Urinary bladder (tissue), 4 donors: ENCODE measurements around the gene SLC39A5. TPM values are rescaled to one million over a fixed set of nuclear protein-coding genes. Genes with fewer than 3 reads are reported as not detected.

Experiments used
- DNase-seq: peaks from one replicate; pipeline ENCODE4 v3.0.0-alpha.2; 2015; ENCODE audit errors: extremely low spot score
- H3K27ac ChIP-seq: one replicate; pipeline ENCODE4 v1.5.1; 2013; ENCODE audit warnings: low read depth, mild to moderate bottlenecking, moderate library complexity
- H3K36me3 ChIP-seq: one replicate; pipeline ENCODE4 v1.6.1; 2013; ENCODE audit warnings: mild to moderate bottlenecking, moderate library complexity; ENCODE audit not compliant: insufficient read depth
- H3K4me1 ChIP-seq: one replicate; pipeline ENCODE4 v1.6.1; 2013; ENCODE audit warnings: mild to moderate bottlenecking, moderate library complexity; ENCODE audit not compliant: insufficient read depth
- H3K4me3 ChIP-seq: one replicate; pipeline ENCODE4 v1.5.1; 2013; ENCODE audit warnings: low read depth, low read length
- WGBS: extraction: QIAGEN DNeasy Blood & Tissue Kit; methylation state at CpG from one replicate; pipeline ENCODE4 v1.1.7; 2013; 5-methylcytosine and 5-hydroxymethylcytosine counted together
- polyA plus RNA-seq: library from polyadenylated mRNA; stranded (reverse); fragments of 200-250 nt; gene quantifications from one replicate; pipeline ENCODE4 v1.2.3, GENCODE V29; 2013
- total RNA-seq: library from RNA; depleted of rRNA; stranded (reverse); fragments of >200 nt; gene quantifications from one replicate; pipeline ENCODE4 v1.2.3, GENCODE V29; 2014
- donor health status: healthy with polysubstance abuse.
- donor health status: healthy.

The SLC39A5 gene
- total and polyA plus RNA-seq, 2 donors = 0.30 TPM; not detected in 1

DNA sequence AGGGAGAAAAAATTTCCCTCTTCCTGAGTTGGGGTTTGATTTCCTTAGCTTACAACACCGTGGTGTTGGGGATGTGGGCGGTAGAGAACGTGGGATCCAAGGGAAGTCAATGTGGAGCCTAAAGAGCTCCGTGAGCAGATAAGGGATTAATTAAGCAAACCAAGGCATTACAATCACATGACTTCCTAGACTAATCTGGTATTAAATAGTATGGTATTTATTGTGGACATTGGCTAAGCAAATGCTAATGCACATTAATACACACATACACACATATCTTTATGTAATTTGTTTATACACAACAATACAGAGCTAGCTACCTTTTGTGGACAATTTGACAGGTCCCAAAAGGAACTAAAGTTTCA is 7.3 kb upstream of the SLC39A5 start:
- Histone ChIP-seq H3K4me3 (peak overlapping the region; percentile 66), H3K27ac (peak overlapping the region; percentile 96), H3K4me1 (no peaks in the 10 kb centered on the region), H3K36me3 (no peaks in the 10 kb centered on the region)
- DNase-seq = no peak
- WGBS = 7% methylated on average over 4 of the region's 4 CpGs

DNA sequence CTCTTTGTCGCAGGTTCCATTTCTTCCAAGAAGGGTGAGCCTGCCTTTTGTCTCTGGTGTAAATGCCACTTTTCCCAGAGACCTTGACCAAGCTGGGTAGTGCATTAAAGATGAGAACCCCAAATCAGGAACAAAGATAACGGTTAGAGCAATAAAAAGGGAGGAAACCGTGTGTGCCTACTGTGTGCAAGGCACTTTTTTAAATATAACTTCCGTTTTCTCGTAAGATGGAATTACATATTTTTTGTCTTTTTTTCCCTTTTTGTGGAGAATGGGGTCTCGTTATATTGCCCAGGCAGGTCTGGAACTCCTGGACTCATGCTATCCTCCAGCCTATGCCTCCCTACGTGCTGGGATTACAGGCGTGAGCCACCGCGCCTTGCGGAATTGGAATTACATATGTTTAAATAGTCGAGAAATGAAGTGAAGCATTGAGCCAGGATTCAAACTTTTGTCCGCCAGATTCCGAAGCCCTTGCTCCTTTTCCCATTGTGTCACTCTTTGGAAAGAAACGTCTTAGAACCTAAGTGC is 6.2 kb upstream of the SLC39A5 start:
- Histone ChIP-seq H3K36me3 (no peaks in the 10 kb centered on the region), H3K4me3 (no peak overlapping the region), H3K27ac (no peak overlapping the region), H3K4me1 (no peaks in the 10 kb centered on the region)
- no peak for DNase-seq
- WGBS = 16% methylated on average over 15 of the region's 15 CpGs

DNA sequence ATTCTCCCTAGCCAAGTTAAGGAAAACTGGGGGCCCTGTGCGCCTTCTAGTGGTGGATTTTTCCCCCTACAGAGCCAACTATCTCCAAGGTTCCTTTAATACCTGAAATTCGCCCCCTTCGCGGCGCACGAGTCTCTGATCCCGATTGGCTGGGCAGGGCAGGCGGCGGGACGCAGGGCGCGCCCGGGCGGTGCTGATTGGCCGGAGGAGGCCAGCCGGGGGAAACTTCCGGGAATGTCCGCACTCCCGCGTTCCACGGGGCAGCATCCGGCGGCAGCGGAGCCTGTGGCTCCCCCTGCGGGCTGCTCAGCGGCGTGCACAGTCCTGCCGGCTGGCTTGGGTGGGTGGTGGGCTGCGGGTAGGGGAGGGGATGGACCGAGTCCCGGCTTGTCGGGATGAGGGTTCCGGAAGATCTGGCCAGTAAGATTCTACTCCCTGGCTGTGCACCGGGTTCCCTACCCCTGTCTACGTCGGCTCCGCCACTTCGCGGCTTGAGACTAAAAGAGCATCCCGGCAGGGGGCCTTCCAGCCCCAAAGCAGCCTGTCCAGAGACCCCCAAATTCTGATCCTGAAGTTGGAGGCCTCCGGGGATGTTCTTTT is 5.6 kb upstream of the SLC39A5 start, which contains the start of gene NABP2:
NABP2 (plus strand) TSS at position 241 of the 600 bp plus-strand sequence. CDS start 515 bp downstream, outside the sequence.
- WGBS = under 1% methylated on average over 41 of the region's 41 CpGs
- Histone ChIP-seq H3K4me1 (no peaks in the 10 kb centered on the region), H3K36me3 (no peaks in the 10 kb centered on the region)

DNA sequence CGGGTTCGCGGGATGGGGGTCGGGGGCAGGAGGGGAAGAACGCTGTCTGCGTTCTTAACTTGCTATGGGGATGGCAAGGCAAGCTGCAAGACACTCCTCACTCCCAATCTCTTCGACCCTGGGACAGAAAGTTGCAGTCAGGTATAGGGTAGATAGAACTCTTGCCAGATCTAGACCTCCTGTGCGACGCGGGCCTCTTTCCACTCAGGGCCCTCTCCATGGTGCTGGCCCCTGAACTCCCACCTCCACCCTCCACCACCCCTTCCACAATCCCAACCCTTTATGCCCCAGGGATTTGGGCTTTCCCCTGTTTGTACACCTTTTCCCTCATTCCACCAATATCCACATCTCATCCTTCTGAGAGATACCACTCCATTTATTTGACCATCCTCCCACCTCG is 4.9 kb upstream of the SLC39A5 start:
- no peak overlapping the region for H3K27ac ChIP-seq
- peak overlapping the region; percentile 46 for H3K4me3 ChIP-seq
- DNase-seq = no peak
- no peaks in the 10 kb centered on the region for H3K36me3 ChIP-seq
- WGBS = 69% methylated on average over 11 of the region's 11 CpGs
- no peaks in the 10 kb centered on the region for H3K4me1 ChIP-seq

More for the DNA sequence above, 5.6 kb upstream of the SLC39A5 start, which contains the start of gene NABP2:
- Histone ChIP-seq H3K27ac (peak within 1 kb of the TSS; percentile 44), H3K4me3 (peak within 1 kb of the TSS; percentile 46)
- peak; percentile 95 for DNase-seq

DNA sequence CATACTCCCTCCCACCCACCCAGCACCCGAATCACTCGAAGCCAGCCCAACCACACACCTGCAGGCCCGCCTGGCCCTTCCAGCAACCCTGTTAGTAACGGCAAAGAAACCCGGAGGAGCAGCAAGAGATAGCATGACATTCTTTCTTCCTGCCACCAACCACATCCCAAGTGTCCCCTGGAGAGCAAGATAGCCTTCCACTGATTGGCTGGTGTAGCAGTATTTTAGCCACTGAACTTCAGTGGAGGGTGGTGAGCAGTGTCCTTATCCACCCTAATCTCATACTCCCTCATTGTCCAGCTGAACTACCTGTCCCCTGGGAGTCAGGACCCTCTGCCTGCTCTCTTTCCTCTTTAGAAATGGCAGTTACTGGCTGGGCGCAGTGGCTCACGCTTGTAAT is 769 bp upstream of the SLC39A5 start:
- Histone ChIP-seq H3K4me3 (no peak overlapping the region), H3K27ac (no peak overlapping the region), H3K36me3 (no peaks in the 10 kb centered on the region), H3K4me1 (no peaks in the 10 kb centered on the region)
- WGBS = 88% methylated on average over 7 of the region's 7 CpGs
- DNase-seq = no peak

DNA sequence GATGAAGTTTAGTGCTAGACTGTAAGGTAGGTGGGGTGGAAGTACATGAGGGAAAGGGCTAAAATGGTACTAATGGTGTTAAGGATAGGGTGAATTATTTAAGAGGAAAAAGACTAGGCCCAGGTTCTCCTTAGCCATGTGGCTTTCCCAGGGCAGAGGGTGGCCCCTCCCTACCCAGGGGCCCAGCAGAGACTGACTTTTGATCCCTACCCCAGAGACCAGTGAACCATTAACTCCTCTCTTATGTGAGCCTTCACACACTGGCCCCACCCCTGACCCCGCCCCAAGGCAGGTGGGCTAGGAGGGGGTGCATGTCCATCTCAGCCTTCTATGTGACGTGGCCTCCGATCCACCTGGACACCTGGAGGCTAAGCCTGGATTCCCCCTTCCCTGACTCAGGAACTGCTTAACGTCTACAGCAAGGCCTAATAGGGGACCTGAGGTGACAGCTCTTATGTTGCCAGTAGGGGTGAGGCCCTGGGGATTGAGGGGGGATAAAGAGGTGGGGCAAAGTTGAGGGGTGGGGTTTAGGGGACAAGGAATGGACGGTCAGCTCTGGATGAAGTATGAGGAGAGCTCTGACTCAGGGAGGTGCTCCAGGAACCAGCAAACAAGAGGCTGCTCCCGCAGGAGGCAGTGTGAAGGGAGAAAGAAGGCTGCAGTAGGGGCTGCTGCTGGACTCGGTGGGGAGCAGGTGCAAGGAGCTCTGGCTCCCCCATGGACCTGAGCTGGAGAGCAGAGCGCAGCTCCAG is 757 bp downstream of the SLC39A5 start:
- Histone ChIP-seq H3K4me3 (no peak overlapping the region), H3K4me1 (no peaks in the 10 kb centered on the region), H3K27ac (no peak overlapping the region), H3K36me3 (no peaks in the 10 kb centered on the region)
- 66% methylated on average over 8 of the region's 8 CpGs for WGBS
- no peak for DNase-seq

DNA sequence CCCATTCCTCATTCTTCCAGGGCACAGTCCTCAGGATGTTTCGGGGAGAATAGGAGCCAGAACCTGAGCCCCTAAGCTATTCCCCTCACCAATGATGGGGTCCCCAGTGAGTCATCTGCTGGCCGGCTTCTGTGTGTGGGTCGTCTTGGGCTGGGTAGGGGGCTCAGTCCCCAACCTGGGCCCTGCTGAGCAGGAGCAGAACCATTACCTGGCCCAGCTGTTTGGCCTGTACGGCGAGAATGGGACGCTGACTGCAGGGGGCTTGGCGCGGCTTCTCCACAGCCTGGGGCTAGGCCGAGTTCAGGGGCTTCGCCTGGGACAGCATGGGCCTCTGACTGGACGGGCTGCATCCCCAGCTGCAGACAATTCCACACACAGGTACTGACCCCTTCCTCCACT is 1.3 kb downstream of the SLC39A5 start:
- no peak overlapping the region for H3K4me3 ChIP-seq
- 83% methylated on average over 11 of the region's 11 CpGs for WGBS
- no peak for DNase-seq
- no peak overlapping the region for H3K27ac ChIP-seq
- no peaks in the 10 kb centered on the region for H3K36me3 ChIP-seq
- H3K4me1 ChIP-seq = no peaks in the 10 kb centered on the region

DNA sequence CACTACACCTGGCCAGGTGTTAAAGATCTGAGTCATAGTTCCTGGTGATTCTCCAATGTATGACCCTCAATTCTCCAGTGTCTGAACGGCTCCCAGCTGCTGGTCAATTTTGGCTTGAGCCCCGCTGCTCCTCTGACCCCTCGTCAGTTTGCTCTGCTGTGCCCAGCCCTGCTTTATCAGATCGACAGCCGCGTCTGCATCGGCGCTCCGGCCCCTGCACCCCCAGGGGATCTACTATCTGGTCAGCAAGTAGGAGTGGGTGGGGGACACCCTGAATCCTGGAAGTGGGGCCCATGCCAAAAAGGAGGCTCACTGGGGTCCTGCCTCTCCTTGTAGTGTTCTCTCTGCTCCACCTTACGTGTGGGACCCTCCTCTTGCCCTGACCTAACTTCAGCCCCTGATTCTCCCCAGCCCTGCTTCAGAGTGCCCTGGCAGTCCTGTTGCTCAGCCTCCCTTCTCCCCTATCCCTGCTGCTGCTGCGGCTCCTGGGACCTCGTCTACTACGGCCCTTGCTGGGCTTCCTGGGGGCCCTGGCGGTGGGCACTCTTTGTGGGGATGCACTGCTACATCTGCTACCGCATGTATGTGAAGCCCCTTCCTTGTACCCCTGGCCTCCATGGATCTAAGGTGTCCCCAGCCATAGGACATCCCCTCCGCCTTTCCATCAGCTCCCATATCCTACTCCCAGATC is 5.0 kb downstream of the SLC39A5 start:
- no peak overlapping the region for H3K27ac ChIP-seq
- no peaks in the 10 kb centered on the region for H3K4me1 ChIP-seq
- H3K4me3 ChIP-seq = no peak overlapping the region
- DNase-seq = no peak
- WGBS = 74% methylated on average over 16 of the region's 16 CpGs
- no peaks in the 10 kb centered on the region for H3K36me3 ChIP-seq

DNA sequence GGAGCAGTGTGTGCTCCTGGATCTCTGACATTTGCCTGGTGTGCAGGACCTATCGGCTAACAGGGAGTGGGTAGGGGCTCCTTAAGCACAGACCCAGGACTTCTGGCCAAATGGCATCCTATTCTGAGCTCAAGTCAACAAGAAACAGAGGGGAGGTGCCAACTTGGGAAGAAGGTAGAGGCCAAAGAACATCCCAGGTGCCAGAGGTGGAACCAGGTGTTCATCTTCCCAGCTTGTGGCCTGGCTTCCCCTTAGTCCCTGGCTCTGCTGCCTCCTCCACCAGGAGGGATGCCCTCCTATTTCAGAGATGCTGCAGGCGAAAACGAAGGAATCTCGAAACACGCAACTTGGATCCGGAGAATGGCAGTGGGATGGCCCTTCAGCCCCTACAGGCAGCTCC is 6.2 kb downstream of the SLC39A5 start:
- Histone ChIP-seq H3K36me3 (no peaks in the 10 kb centered on the region), H3K4me3 (no peak overlapping the region), H3K4me1 (no peaks in the 10 kb centered on the region), H3K27ac (no peak overlapping the region)
- no peak for DNase-seq
- WGBS = 93% methylated on average over 6 of the region's 6 CpGs

DNA sequence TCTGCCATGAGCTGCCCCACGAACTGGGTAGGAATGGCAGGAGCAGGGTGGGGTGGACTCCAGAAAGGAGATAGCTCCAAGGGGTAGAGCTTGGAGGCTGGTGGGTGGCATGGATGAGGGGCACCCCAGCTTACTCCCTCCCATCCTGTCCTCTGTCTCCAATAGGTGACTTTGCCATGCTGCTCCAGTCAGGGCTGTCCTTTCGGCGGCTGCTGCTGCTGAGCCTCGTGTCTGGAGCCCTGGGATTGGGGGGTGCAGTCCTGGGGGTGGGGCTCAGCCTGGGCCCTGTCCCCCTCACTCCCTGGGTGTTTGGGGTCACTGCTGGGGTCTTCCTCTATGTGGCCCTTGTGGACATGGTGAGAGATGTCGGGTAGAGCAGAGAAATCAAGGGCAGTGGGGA is 7.1 kb downstream of the SLC39A5 start:
- no peak for DNase-seq
- Histone ChIP-seq H3K27ac (no peak overlapping the region), H3K4me1 (no peaks in the 10 kb centered on the region), H3K36me3 (no peaks in the 10 kb centered on the region), H3K4me3 (no peak overlapping the region)
- 67% methylated on average over 5 of the region's 5 CpGs for WGBS

DNA sequence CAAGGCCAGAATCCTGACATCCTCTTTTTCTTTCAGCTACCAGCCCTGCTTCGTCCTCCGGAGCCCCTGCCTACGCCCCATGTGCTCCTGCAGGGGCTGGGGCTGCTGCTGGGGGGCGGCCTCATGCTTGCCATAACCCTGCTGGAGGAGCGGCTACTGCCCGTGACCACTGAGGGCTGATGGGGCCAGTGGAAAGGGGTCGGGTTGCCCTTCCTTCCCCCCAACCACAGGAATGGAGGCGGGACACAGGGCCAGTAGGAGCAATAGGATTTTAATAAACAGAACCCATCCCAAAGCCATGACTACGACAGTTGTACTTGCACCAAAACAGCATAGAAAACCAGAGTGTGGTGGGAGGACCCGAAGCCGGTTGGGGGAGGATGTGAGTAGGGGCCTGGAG is 7.7 kb downstream of the SLC39A5 start:
- WGBS = 60% methylated on average over 11 of the region's 11 CpGs
- Histone ChIP-seq H3K4me1 (no peaks in the 10 kb centered on the region), H3K27ac (no peak overlapping the region), H3K4me3 (no peak overlapping the region), H3K36me3 (no peaks in the 10 kb centered on the region)
- no peak for DNase-seq

DNA sequence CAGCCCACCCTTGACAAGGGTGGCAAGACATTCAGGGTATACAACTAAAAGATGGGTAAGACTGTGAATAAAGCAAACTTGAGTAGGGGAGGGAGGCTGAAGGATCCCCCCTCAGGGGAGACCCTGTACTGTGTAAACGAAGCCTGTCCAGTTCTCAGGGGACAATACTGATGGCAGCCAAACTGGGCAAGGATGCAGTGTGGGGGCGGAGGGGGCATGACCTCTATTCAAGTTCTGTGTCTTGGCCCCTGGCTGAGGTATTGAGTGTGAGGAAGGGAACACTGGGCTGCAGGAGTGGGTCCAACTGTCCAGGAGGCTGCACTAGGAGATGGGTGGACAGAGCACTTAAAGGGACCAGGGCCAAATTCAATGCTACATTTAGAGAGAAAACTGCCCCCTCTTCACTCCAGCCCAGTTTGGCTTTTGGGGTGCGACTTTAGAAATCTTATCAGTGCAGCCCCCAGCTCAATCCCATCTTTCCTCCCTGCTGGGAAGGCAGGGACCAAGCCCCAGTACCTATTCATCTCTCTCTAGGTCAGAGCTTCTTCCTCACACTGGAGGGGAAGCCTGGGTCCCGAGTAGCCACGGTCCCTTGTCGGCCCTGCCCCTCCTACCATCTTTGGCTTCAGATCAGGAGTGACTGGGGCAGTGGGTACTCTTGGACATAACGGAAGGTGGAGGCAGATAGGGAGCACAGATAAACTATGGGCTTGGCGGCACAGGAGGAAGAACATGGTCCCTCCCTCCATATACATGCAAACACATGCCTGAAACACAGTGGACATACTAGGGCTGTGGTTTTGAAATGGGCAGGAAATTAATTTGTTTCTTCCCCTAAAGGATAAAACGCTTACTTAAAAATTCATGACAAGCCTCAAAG is 11.8 kb downstream of the SLC39A5 start:
- Histone ChIP-seq H3K36me3 (peaks cover 5% of the 10 kb centered on the region), H3K27ac (no peak overlapping the region), H3K4me1 (no peaks in the 10 kb centered on the region), H3K4me3 (no peak overlapping the region)
- WGBS = 77% methylated on average over 9 of the region's 9 CpGs
- DNase-seq = no peak

DNA sequence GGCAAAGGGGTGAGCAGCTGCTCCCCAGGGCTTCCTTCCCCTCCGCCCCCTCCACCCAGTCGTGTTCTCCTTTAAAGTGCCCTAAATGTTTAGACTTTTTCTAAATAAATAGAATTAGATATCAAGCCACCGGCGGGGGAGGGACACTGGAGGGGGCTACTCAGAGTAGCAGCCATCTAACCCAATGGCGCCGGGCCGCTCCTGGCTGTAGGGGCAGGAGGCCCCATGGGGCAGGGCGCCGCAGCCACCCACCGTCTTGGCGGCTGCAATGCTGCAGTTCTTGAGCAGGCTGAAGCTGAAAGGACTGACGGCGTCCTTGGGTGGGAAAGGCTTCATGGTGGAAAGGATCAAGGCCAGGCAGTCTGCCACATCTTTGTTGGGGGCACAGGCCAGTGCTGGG is 13.1 kb downstream of the SLC39A5 start:
- Histone ChIP-seq H3K4me3 (no peak overlapping the region), H3K27ac (no peak overlapping the region), H3K36me3 (peaks cover 10% of the 10 kb centered on the region), H3K4me1 (no peaks in the 10 kb centered on the region)
- DNase-seq = no peak
- WGBS = 88% methylated on average over 13 of the region's 13 CpGs
